Trophoblast cell (in vitro differentiated cells and primary cell): ENCODE data around the gene KCP.

Source experiments
- DNase-seq, 2 donors: peaks; one replicate each; pipeline ENCODE4 v3.0.0-alpha.2; 2016
- H2AFZ ChIP-seq: 2 replicates; pipeline ENCODE4 v1.6.1; 2013; ENCODE audit warnings: low read length, moderate library complexity, mild to moderate bottlenecking; ENCODE audit not compliant: insufficient read depth, poor library complexity
- H2AK5ac ChIP-seq: 2 replicates; pipeline ENCODE4 v1.6.1; 2013; ENCODE audit warnings: mild to moderate bottlenecking, low read length
- H2BK120ac ChIP-seq: 2 replicates; pipeline ENCODE4 v1.6.1; 2013; ENCODE audit warnings: low read length, mild to moderate bottlenecking, moderate library complexity; ENCODE audit not compliant: insufficient read depth, poor library complexity
- H2BK12ac ChIP-seq: 2 replicates; pipeline ENCODE4 v1.6.1; 2013; ENCODE audit warnings: mild to moderate bottlenecking, low read length, moderate library complexity
- H2BK5ac ChIP-seq: 2 replicates; pipeline ENCODE4 v1.6.1; 2013; ENCODE audit warnings: low read length, low read depth, moderate library complexity, mild to moderate bottlenecking; ENCODE audit not compliant: poor library complexity
- H3K14ac ChIP-seq: 2 replicates; pipeline ENCODE4 v1.6.1; 2013; ENCODE audit warnings: mild to moderate bottlenecking, low read length
- H3K18ac ChIP-seq: 2 replicates; pipeline ENCODE4 v1.6.1; 2013; ENCODE audit warnings: mild to moderate bottlenecking, low read length
- H3K23ac ChIP-seq: 2 replicates; pipeline ENCODE4 v1.6.1; 2013; ENCODE audit warnings: low read length
- H3K27ac ChIP-seq: 2 replicates; pipeline ENCODE4 v1.5.1; 2013; ENCODE audit warnings: low read depth, mild to moderate bottlenecking, inconsistent platforms, low read length, moderate library complexity
- H3K27me3 ChIP-seq: 2 replicates; pipeline ENCODE4 v1.6.1; 2013; ENCODE audit warnings: inconsistent platforms, mild to moderate bottlenecking, low read length, moderate library complexity; ENCODE audit not compliant: insufficient read depth
- H3K36me3 ChIP-seq, 2 experiments: 1 replicate in 1 of 2; 2 replicates in 1 of 2; pipeline ENCODE4 v1.6.1; 2013; ENCODE audit warnings: low read length in 2 of 2, mild to moderate bottlenecking in 2 of 2, moderate library complexity in 1 of 2; ENCODE audit not compliant: insufficient read depth in 2 of 2, control insufficient read depth in 1 of 2
- H3K4ac ChIP-seq: 2 replicates; pipeline ENCODE4 v1.6.1; 2013; ENCODE audit warnings: low read depth, mild to moderate bottlenecking, low read length, moderate library complexity
- H3K4me1 ChIP-seq, 2 experiments: 1 replicate in 1 of 2; 2 replicates in 1 of 2; pipeline ENCODE4 v1.6.1; 2013; ENCODE audit warnings: low read length in 2 of 2, mild to moderate bottlenecking in 2 of 2, moderate library complexity in 1 of 2; ENCODE audit not compliant: insufficient read depth in 2 of 2, control insufficient read depth in 1 of 2
- H3K4me2 ChIP-seq: 2 replicates; pipeline ENCODE4 v1.6.1; 2013; ENCODE audit warnings: inconsistent platforms, mild to moderate bottlenecking, low read length, moderate library complexity
- H3K4me3 ChIP-seq: 2 replicates; pipeline ENCODE4 v1.5.1; 2013; ENCODE audit warnings: mild to moderate bottlenecking, low read depth, low read length, inconsistent platforms
- H3K79me1 ChIP-seq: one replicate; pipeline ENCODE4 v1.6.1; 2013; ENCODE audit warnings: low read length
- H3K79me2 ChIP-seq: 2 replicates; pipeline ENCODE4 v1.6.1; 2013; ENCODE audit warnings: low read length, mild to moderate bottlenecking; ENCODE audit not compliant: control insufficient read depth, insufficient read depth, poor library complexity
- H3K9ac ChIP-seq: 2 replicates; pipeline ENCODE4 v1.6.1; 2013; ENCODE audit warnings: mild to moderate bottlenecking, low read length
- H3K9me3 ChIP-seq: 2 replicates; pipeline ENCODE4 v1.6.1; 2013; ENCODE audit warnings: low read depth, mild to moderate bottlenecking, control low read depth, inconsistent platforms, low read length; ENCODE audit not compliant: insufficient read depth
- H4K12ac ChIP-seq: 2 replicates; pipeline ENCODE4 v1.6.1; 2013; ENCODE audit warnings: low read depth, mild to moderate bottlenecking, low read length, moderate library complexity
- H4K8ac ChIP-seq: 2 replicates; pipeline ENCODE4 v1.6.1; 2013; ENCODE audit warnings: low read depth, mild to moderate bottlenecking, low read length, moderate library complexity
- H4K91ac ChIP-seq: one replicate; pipeline ENCODE4 v1.6.1; 2013; ENCODE audit warnings: low read depth, mild to moderate bottlenecking, low read length, moderate library complexity
- WGBS: extraction: QIAGEN DNeasy Blood & Tissue Kit; methylation state at CpG from one replicate; pipeline ENCODE4 v1.1.7; 2013; ENCODE audit warnings: missing lambda C conversion rate; ENCODE audit not compliant: insufficient read length, insufficient coverage; ENCODE audit errors: extremely low coverage; 5-methylcytosine and 5-hydroxymethylcytosine counted together

The KCP gene

DNA sequence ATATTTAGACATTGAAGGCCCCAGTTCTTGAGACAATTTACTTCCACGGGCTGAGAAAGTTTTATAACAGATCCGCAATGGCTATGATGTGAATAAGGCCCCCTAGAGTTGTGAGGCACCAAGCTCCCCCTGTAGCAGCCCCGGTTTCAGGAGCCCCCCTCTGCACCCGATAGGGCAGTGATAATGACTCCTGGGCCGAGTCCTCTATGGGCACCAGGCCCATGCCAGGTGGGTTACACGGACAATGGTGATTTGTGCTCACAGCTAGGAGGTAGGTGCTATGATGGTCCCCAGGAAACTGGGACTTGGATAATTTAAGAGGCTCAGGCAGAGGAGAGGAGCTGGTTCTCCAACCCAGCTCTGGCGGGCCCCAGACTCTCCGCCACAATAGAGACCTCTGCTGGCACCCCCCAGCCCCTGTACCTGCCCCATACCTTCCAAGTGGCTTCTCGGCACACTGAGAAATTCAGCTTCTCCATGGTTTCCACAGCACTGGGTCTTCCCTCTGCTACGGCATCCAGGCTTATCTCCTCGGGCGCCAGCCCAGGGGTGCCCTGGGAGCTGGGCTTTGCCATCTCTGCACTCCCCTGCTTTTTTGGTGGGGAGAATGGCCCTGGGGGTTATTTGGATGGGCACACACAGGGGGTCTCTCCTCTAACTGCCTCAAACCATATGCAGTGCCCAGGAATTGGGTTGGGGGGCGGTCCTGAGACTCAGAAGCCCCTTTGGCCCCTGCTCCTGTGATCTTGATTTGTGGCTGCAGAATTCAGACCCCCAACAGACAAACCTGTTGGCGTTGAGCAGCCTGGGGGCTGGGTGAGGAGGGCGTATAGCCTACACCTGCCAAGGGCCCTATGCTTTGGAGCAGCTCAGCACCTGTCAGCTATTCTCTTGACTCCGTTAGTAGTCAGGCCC, 12.2 kb upstream of the KCP start:
- no CpG with 5 or more reads among the region's 16 CpGs for WGBS
- H3K14ac ChIP-seq: no peak overlapping the region

DNA sequence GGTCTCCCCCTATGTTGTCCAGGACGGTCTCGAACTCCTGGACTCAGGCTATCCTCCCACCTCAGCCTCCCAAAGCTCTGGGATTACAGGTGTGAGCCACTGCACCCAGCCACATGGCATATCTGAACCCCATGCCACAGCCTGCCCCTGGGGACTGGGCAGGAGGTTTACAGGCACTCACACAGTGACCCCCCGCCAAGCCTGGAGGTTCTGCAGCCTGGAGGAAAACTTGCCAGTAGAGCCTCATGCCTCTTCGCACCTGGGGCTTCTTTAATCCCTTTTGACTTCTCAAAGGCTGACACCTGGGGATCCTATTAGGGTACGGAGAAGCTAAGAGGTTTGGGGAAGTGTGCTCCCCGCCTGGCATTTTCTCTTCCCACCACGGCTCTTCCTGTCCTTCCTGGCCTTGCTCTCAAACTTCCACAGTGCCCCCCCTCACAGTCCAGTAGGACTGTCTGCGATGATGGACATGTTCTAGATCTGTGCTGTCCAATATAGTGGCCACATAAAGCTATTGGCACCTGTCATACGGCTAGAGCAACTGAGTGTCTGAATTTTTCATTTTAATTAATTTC, 11.4 kb upstream of the KCP start:
- H3K9ac ChIP-seq: no peak overlapping the region
- WGBS: no CpG with 5 or more reads among the region's 9 CpGs
- H4K8ac ChIP-seq: no peak overlapping the region
- H3K23ac ChIP-seq: no peak overlapping the region
- H3K36me3 ChIP-seq: no peaks in the 10 kb centered on the region
- H4K12ac ChIP-seq: no peak overlapping the region
- H2BK12ac ChIP-seq: no peak overlapping the region
- no peaks in the 10 kb centered on the region for H3K4me1 ChIP-seq
- H3K27ac ChIP-seq: no peak overlapping the region
- no peaks in the 10 kb centered on the region for H3K79me2 ChIP-seq
- H3K4me2 ChIP-seq: no peak overlapping the region
- H2BK120ac ChIP-seq: no peak overlapping the region
- no peak overlapping the region for H4K91ac ChIP-seq
- no peak overlapping the region for H2BK5ac ChIP-seq
- peaks cover 8% of the 10 kb centered on the region for H3K27me3 ChIP-seq
- H3K9me3 ChIP-seq: peaks cover 2% of the 10 kb centered on the region
- DNase-seq: no peak
- H3K79me1 ChIP-seq: no peaks in the 10 kb centered on the region
- no peak overlapping the region for H3K4ac ChIP-seq
- H2AFZ ChIP-seq: no peak overlapping the region
- H3K18ac ChIP-seq: no peak overlapping the region
- H3K4me3 ChIP-seq: no peak overlapping the region
- no peak overlapping the region for H2AK5ac ChIP-seq
- no peak overlapping the region for H3K14ac ChIP-seq

More for the DNA sequence above, 12.2 kb upstream of the KCP start:
- H4K12ac ChIP-seq: no peak overlapping the region
- H3K79me1 ChIP-seq: no peaks in the 10 kb centered on the region
- no peak overlapping the region for H3K27ac ChIP-seq
- no peaks in the 10 kb centered on the region for H3K36me3 ChIP-seq
- H4K91ac ChIP-seq: no peak overlapping the region
- no peak overlapping the region for H3K4me2 ChIP-seq
- no peaks in the 10 kb centered on the region for H3K9me3 ChIP-seq
- no peak overlapping the region for H3K4ac ChIP-seq
- no peak overlapping the region for H2BK120ac ChIP-seq
- H4K8ac ChIP-seq: no peak overlapping the region
- H3K9ac ChIP-seq: no peak overlapping the region
- H3K23ac ChIP-seq: no peak overlapping the region
- no peak overlapping the region for H3K18ac ChIP-seq
- no peak overlapping the region for H3K4me3 ChIP-seq
- H2BK5ac ChIP-seq: no peak overlapping the region
- no peak for DNase-seq
- no peaks in the 10 kb centered on the region for H3K79me2 ChIP-seq
- H3K4me1 ChIP-seq: no peaks in the 10 kb centered on the region
- H2AK5ac ChIP-seq: no peak overlapping the region
- H2AFZ ChIP-seq: no peak overlapping the region
- peaks cover 8% of the 10 kb centered on the region for H3K27me3 ChIP-seq
- H2BK12ac ChIP-seq: no peak overlapping the region

DNA sequence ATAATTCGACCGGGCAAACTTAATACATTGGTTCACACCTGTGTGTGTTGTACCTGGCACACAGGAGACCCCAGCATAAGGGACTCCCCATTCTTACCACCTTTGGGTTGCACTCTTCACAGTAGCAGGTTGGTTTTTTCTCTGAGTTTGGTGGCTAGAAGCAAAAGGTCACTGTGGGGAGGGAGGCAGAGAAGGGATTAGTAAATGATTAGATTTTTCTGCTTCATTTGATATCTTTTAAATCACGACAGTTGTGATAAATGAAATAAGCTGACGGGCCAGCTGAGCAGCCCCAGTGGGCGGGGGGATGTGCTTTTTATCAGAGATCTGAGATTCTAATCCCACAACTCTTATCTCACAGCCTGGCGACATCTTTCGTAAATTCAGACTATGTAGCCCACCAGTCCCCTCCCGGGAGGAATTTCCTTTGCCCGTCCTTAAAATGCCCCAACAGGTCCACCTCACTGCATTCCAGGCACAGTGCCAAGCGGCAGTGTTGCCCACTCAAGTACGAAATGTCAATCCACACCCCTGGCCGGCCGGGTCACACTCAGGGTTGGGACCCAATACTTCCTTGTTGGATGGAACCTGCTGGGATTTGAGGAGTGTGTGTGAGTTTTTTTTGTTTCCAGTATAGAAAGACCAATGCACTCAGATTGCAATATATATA, 10.5 kb upstream of the KCP start:
- H3K4me2 ChIP-seq: no peak overlapping the region
- no peak overlapping the region for H2AK5ac ChIP-seq
- H2AFZ ChIP-seq: no peak overlapping the region
- H2BK12ac ChIP-seq: no peak overlapping the region
- no peak overlapping the region for H3K14ac ChIP-seq
- H3K27ac ChIP-seq: no peak overlapping the region
- no peak overlapping the region for H2BK5ac ChIP-seq
- H3K9me3 ChIP-seq: peaks cover 3% of the 10 kb centered on the region
- no peak overlapping the region for H4K8ac ChIP-seq
- no peak overlapping the region for H3K23ac ChIP-seq
- no peaks in the 10 kb centered on the region for H3K4me1 ChIP-seq
- no peak overlapping the region for H4K91ac ChIP-seq
- H3K4ac ChIP-seq: no peak overlapping the region
- no peaks in the 10 kb centered on the region for H3K79me1 ChIP-seq
- no peaks in the 10 kb centered on the region for H3K36me3 ChIP-seq
- no peak overlapping the region for H4K12ac ChIP-seq
- no CpG with 5 or more reads among the region's 13 CpGs for WGBS
- H3K18ac ChIP-seq: no peak overlapping the region
- H3K79me2 ChIP-seq: no peaks in the 10 kb centered on the region
- H3K9ac ChIP-seq: no peak overlapping the region
- no peak overlapping the region for H3K4me3 ChIP-seq
- peaks cover 10% of the 10 kb centered on the region for H3K27me3 ChIP-seq
- no peak overlapping the region for H2BK120ac ChIP-seq
- DNase-seq: no peak

DNA sequence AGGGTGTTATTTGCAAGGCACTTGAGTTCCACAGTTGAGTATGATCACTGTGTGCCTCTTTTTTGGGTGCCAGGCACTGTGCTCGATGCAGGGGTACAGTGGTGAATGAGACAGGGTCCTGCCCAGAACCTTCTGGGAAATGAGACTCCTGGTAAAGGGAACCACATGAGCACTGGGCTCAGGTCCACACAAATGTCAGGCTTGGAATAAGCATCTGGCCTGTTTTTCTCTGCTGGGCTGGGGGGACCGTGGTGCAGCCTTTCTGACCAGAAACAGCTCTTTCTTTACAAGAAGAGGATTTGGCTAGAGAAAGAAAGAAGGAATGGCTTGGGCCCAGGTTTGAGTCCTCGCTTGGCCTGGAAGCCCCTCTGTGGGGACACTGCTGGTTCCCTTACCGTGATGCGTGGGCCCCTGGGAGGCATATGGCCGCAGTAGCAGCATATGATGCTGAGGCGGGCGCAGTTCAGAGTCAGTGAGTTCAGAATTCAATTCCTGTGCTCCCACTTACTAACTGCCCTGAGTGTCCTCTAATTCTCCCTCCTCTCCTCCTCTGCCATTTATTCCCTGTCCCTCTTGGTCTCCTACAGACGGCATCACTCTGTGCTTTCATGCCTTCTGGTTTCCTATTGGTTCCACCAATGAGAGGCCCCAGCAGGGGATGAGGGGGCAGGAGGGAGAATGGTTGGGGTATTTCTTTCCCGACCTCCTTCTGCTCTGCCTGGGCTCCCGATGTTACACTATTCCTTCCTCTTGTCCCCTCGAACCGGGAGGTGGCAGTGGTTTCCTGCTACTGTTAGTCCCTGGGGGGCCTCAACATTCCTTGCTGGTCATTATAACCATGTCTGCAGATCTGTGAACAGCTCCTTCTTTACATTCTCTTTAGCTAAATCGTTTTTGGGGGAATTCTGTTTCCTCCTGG, 9.6 kb upstream of the KCP start:
- Histone ChIP-seq H3K14ac (no peak overlapping the region), H3K9ac (no peak overlapping the region), H3K23ac (no peak overlapping the region), H2AFZ (no peak overlapping the region), H3K36me3 (no peaks in the 10 kb centered on the region), H3K27me3 (peaks cover 16% of the 10 kb centered on the region), H3K4me2 (no peak overlapping the region), H3K4ac (no peak overlapping the region), H4K91ac (no peak overlapping the region), H3K27ac (no peak overlapping the region), H3K9me3 (peaks cover 5% of the 10 kb centered on the region), H3K79me2 (no peaks in the 10 kb centered on the region), H2BK120ac (no peak overlapping the region), H4K12ac (no peak overlapping the region), H2BK12ac (no peak overlapping the region), H2BK5ac (no peak overlapping the region), H2AK5ac (no peak overlapping the region), H3K18ac (no peak overlapping the region), H3K4me3 (no peak overlapping the region), H4K8ac (no peak overlapping the region), H3K4me1 (no peaks in the 10 kb centered on the region), H3K79me1 (no peaks in the 10 kb centered on the region)
- WGBS: no CpG with 5 or more reads among the region's 14 CpGs
- no peak for DNase-seq
